GM23338 (cell line): ENCODE measurements around the gene DNAJC11. TPM values are rescaled to one million over a fixed set of nuclear protein-coding genes. Genes with fewer than 3 reads are reported as not detected.

Experiments
- ATAC-seq: fragments of 200-7000 bp; cut with Tn5 transposase; 3 replicates; pipeline ENCODE4 v1.9.1; 2020
- DNase-seq: peaks from one replicate; pipeline ENCODE4 v3.0.0-alpha.2; 2015; ENCODE audit warnings: low spot score
- H2AFZ ChIP-seq: fragments of 200-600 bp; sonication (generic); 2 replicates; pipeline ENCODE4 v1.8.0; 2016; ENCODE audit warnings: antibody characterized with exemption, mild to moderate bottlenecking, moderate library complexity
- H3F3A ChIP-seq: fragments of 200-600 bp; sonication (generic); replicated peaks from 2 replicates; pipeline ENCODE4 v1.8.0; 2017; ENCODE audit warnings: antibody characterized with exemption, mixed run types, low read depth
- H3K27ac ChIP-seq: fragments of 200-600 bp; sonication (generic); 2 replicates; pipeline ENCODE4 v1.6.1; 2016; ENCODE audit warnings: low read depth
- H3K27me3 ChIP-seq: fragments of 200-600 bp; sonication (generic); 2 replicates; pipeline ENCODE4 v1.8.0; 2016; ENCODE audit warnings: mild to moderate bottlenecking, mixed run types, moderate library complexity; ENCODE audit not compliant: insufficient read depth
- H3K36me3 ChIP-seq: fragments of 200-600 bp; sonication (generic); 2 replicates; pipeline ENCODE4 v1.8.0; 2016; ENCODE audit warnings: mild to moderate bottlenecking; ENCODE audit not compliant: insufficient read depth
- H3K4me1 ChIP-seq: fragments of 200-600 bp; sonication (generic); 2 replicates; pipeline ENCODE4 v1.8.0; 2016; ENCODE audit warnings: mild to moderate bottlenecking, moderate library complexity; ENCODE audit not compliant: insufficient read depth
- H3K4me2 ChIP-seq: fragments of 200-600 bp; sonication (generic); 2 replicates; pipeline ENCODE4 v1.7.1; 2017; ENCODE audit warnings: mixed run types
- H3K4me3 ChIP-seq: fragments of 200-600 bp; sonication (generic); 2 replicates; pipeline ENCODE4 v1.6.1; 2016; ENCODE audit warnings: mixed run types
- H3K79me2 ChIP-seq: fragments of 200-600 bp; sonication (generic); replicated peaks from 2 replicates; pipeline ENCODE4 v1.8.0; 2017; ENCODE audit warnings: mild to moderate bottlenecking; ENCODE audit not compliant: insufficient read depth
- H3K9me2 ChIP-seq: fragments of 200-600 bp; sonication (generic); 2 replicates; pipeline ENCODE4 v1.8.0; 2017; ENCODE audit not compliant: insufficient read depth
- H4K20me1 ChIP-seq: fragments of 200-600 bp; sonication (generic); replicated peaks from 2 replicates; pipeline ENCODE4 v1.8.0; 2017; ENCODE audit warnings: mild to moderate bottlenecking; ENCODE audit not compliant: insufficient read depth
- H3K27ac Mint-ChIP-seq: 2 replicates; pipeline ENCODE4 v1.8.0; 2020; ENCODE audit warnings: inconsistent platforms, mild to moderate bottlenecking, moderate library complexity, mixed read lengths
- H3K27me3 Mint-ChIP-seq: 3 replicates; pipeline ENCODE4 v1.8.0; 2022; ENCODE audit warnings: low read depth, mild to moderate bottlenecking, moderate library complexity, mixed read lengths, inconsistent platforms; ENCODE audit not compliant: insufficient read depth, poor library complexity
- H3K36me3 Mint-ChIP-seq: 3 replicates; pipeline ENCODE4 v1.8.0; 2021; ENCODE audit warnings: low read depth, mild to moderate bottlenecking, inconsistent platforms, moderate library complexity, mixed read lengths
- H3K4me1 Mint-ChIP-seq: 3 replicates; pipeline ENCODE4 v1.8.0; 2020; ENCODE audit warnings: mild to moderate bottlenecking, inconsistent platforms, mixed read lengths
- H3K4me3 Mint-ChIP-seq: 3 replicates; pipeline ENCODE4 v1.8.0; 2021; ENCODE audit warnings: moderate library complexity, mild to moderate bottlenecking, inconsistent platforms, mixed read lengths
- H3K9me3 Mint-ChIP-seq: 3 replicates; pipeline ENCODE4 v1.8.0; 2020; ENCODE audit warnings: moderate library complexity, mild to moderate bottlenecking, inconsistent platforms, mixed read lengths
- CREB1 ChIP-seq: fragments of 250-450 bp; sonication (Bioruptor Pico); IDR thresholded peaks from 2 replicates; pipeline ENCODE4 v1.5.0; 2020; ENCODE audit warnings: low read depth, mild to moderate bottlenecking, moderate library complexity
- CTCF ChIP-seq, 2 experiments: fragments of 200-600 bp in 1 of 2; sonication (generic) in 1 of 2; conservative IDR thresholded peaks; 2 replicates each; pipeline versions ENCODE4 v1.5.1 to v1.6.1; 2016 to 2017; ENCODE audit warnings: antibody characterized with exemption in 2 of 2, low read depth in 2 of 2, mild to moderate bottlenecking in 2 of 2, moderate library complexity in 1 of 2
- ETS1 ChIP-seq: IDR thresholded peaks from 2 replicates; pipeline ENCODE4 v1.6.1; 2016; ENCODE audit warnings: antibody characterized with exemption
- EZH2 ChIP-seq: fragments of 200-600 bp; sonication (generic); IDR thresholded peaks from one replicate; pipeline ENCODE4 v1.8.0; 2017; ENCODE audit warnings: antibody characterized with exemption, mild to moderate bottlenecking, low read depth; ENCODE audit not compliant: unreplicated experiment
- JUNB ChIP-seq: IDR thresholded peaks from one replicate; pipeline ENCODE4 v1.6.1; 2016; ENCODE audit warnings: antibody characterized with exemption; ENCODE audit not compliant: unreplicated experiment
- NANOG ChIP-seq: IDR thresholded peaks from 2 replicates; pipeline ENCODE4 v1.6.1; 2016; ENCODE audit warnings: antibody characterized with exemption, borderline replicate concordance
- POLR2AphosphoS5 ChIP-seq: IDR thresholded peaks from 2 replicates; pipeline ENCODE4 v1.6.1; 2016; ENCODE audit warnings: antibody characterized with exemption, low read depth
- REST ChIP-seq: IDR thresholded peaks from one replicate; pipeline ENCODE4 v1.6.1; 2018; ENCODE audit warnings: antibody characterized with exemption; ENCODE audit not compliant: unreplicated experiment
- STAT1 ChIP-seq: IDR thresholded peaks from one replicate; pipeline ENCODE4 v1.6.1; 2016; ENCODE audit warnings: antibody characterized with exemption; ENCODE audit not compliant: unreplicated experiment
- ZNF114 ChIP-seq: fragments of 250-450 bp; sonication (Bioruptor Pico); IDR thresholded peaks from 2 replicates; pipeline ENCODE4 v1.5.0; 2020; ENCODE audit warnings: mild to moderate bottlenecking, moderate library complexity
- ZNF331 ChIP-seq: fragments of 250-450 bp; sonication (Bioruptor Pico); IDR thresholded peaks from 2 replicates; pipeline ENCODE4 v1.5.0; 2020; ENCODE audit warnings: low read depth, mild to moderate bottlenecking, moderate library complexity
- polyA plus RNA-seq: library from polyadenylated mRNA; unstranded; fragments of >200 nt; fragmentation: Nextera tagmentation; extraction: Ambion mirVana; gene quantifications from 2 replicates; pipeline ENCODE4 v1.2.1, GENCODE V29; 2016
- total RNA-seq: library from RNA; depleted of rRNA; stranded (reverse); fragments of >200 nt; shearing (Covaris generic); gene quantifications from 2 replicates; pipeline ENCODE4 v1.2.3, GENCODE V29; 2014

The DNAJC11 gene
- total and polyA plus RNA-seq, 2 experiments from 2014 or later: 48.4 to 67.2 TPM

- Histone ChIP-seq H3K27me3 (no peaks in the 10 kb centered on the region), H3K4me1 (0 out of 2 replicates have a peak, but pooled peaks cover 7% of the 10 kb centered on the region), H2AFZ (no peak overlapping the region), H3K79me2 (no peaks in the 10 kb centered on the region), H3K4me2 (no peak overlapping the region), H3K9me2 (no peaks in the 10 kb centered on the region), H3K27ac (0 out of 2 replicates have a peak overlapping the region, but pooled peaks have one; percentile 2), H3K4me3 (no peak overlapping the region), H3F3A (no peaks in the 10 kb centered on the region; the same call in 1 of the 2 replicates), H3K36me3 (peaks cover 9% of the 10 kb centered on the region), H4K20me1 (peaks cover 9% of the 10 kb centered on the region)
- H3K27ac Mint-ChIP-seq: peak overlapping the region; percentile 53; the same call in 1 of the 2 replicates
- peaks cover 7% of the 10 kb centered on the region for H3K27me3 Mint-ChIP-seq
- peaks cover 60% of the 10 kb centered on the region for H3K36me3 Mint-ChIP-seq
- peak; percentile 78 for ATAC-seq
- H3K4me1 Mint-ChIP-seq: peaks cover 5% of the 10 kb centered on the region; the same call in 2 of the 3 replicates
- no peaks in the 10 kb centered on the region for H3K9me3 Mint-ChIP-seq
- H3K4me3 Mint-ChIP-seq: no peak overlapping the region
- TF ChIP-seq STAT1: no peak
- no peak for TF ChIP-seq ZNF114
- peak; percentile 64 to 68 for TF ChIP-seq CTCF (conservative IDR thresholded peaks at IDR 0.05; ENCODE audit: low read depth in 2 of 2)
- TF ChIP-seq EZH2: no peak
- TF ChIP-seq JUNB: no peak
- peak; percentile 84 for DNase-seq
Measured at GRCh38 chr1:6646499-6647148, 55.0 kb downstream of the DNAJC11 start.

- Histone ChIP-seq H3F3A (no peaks in the 10 kb centered on the region; the same call in 1 of the 2 replicates), H3K9me2 (no peaks in the 10 kb centered on the region), H3K27me3 (no peaks in the 10 kb centered on the region), H3K36me3 (peaks cover 11% of the 10 kb centered on the region), H4K20me1 (peaks cover 9% of the 10 kb centered on the region), H3K4me1 (0 out of 2 replicates have a peak, but pooled peaks cover 7% of the 10 kb centered on the region), H3K27ac (no peak overlapping the region), H2AFZ (no peak overlapping the region), H3K79me2 (no peaks in the 10 kb centered on the region), H3K4me3 (no peak overlapping the region), H3K4me2 (no peak overlapping the region)
- Mint-ChIP-seq H3K4me3 (no peak overlapping the region), H3K4me1 (peaks cover 5% of the 10 kb centered on the region; the same call in 2 of the 3 replicates), H3K9me3 (no peaks in the 10 kb centered on the region), H3K36me3 (peaks cover 63% of the 10 kb centered on the region), H3K27ac (no peak overlapping the region), H3K27me3 (peaks cover 7% of the 10 kb centered on the region)
- DNase-seq (no peak), ATAC-seq (no peak)
- TF ChIP-seq REST (no peak), NANOG (no peak), CTCF (conservative IDR thresholded peaks at IDR 0.05; ENCODE audit: low read depth in 2 of 2) (no peak), EZH2 (no peak), JUNB (no peak), ETS1 (no peak), CREB1 (CRISPR knock-in tag) (no peak), ZNF114 (no peak), ZNF331 (no peak), POLR2AphosphoS5 (no peak), STAT1 (no peak)
Measured at GRCh38 chr1:6645018-6645417, 56.6 kb downstream of the DNAJC11 start.
